ENCODE measurements around the gene INMT.

DNA sequence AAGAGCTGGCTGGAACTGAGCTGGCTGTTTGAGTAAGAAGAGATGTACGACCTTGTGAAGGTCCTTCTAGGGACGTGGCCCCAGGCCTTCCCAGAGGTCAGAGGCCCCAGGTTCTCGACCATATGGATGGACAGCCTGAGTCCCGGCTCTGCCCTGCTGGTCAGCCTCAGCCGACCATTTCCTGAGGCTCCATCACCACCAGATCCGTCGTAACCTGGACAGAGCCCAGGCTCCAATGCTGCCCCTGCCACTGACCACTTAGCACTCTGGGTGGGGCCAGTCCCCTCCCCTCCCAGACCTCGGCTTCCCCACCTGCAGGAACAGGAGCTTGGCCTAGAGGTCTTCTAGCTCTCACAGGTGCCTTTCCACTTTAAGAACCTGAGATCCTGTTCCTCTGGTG, 10.6 kb upstream of the INMT start:
- TF ChIP-seq, protein P1, sequence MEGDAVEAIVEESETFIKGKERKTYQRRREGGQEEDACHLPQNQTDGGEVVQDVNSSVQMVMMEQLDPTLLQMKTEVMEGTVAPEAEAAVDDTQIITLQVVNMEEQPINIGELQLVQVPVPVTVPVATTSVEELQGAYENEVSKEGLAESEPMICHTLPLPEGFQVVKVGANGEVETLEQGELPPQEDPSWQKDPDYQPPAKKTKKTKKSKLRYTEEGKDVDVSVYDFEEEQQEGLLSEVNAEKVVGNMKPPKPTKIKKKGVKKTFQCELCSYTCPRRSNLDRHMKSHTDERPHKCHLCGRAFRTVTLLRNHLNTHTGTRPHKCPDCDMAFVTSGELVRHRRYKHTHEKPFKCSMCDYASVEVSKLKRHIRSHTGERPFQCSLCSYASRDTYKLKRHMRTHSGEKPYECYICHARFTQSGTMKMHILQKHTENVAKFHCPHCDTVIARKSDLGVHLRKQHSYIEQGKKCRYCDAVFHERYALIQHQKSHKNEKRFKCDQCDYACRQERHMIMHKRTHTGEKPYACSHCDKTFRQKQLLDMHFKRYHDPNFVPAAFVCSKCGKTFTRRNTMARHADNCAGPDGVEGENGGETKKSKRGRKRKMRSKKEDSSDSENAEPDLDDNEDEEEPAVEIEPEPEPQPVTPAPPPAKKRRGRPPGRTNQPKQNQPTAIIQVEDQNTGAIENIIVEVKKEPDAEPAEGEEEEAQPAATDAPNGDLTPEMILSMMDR (IDR thresholded peaks at IDR 0.05), result no peak
- no peak for TF ChIP-seq POLR2A (IDR thresholded peaks at IDR 0.05; ENCODE audit: low read depth)
